Left colon (tissue), 2 donors: ENCODE data around the gene IFNGR1. TPM values are rescaled to one million over a fixed set of nuclear protein-coding genes. Genes with fewer than 3 reads are reported as not detected.

Experiments used
- ATAC-seq: fragments of 200-7000 bp; cut with Tn5 transposase; one replicate; pipeline ENCODE4 v1.9.1; 2020; ENCODE audit warnings: mild to moderate bottlenecking, moderate library complexity
- DNase-seq, 2 donors: peaks; one replicate each; pipeline ENCODE4 v3.0.0-alpha.2; 2020
- intact Hi-C, 2 donors: fragments of 100-400 bp; cut with DNase I in 1 of 2; cut with micrococcal nuclease in 1 of 2; formaldehyde crosslinking; loops; one replicate each; pipeline versions ENCODE4 v1.11.2 to v1.14.0; 2022; cut with DNase I, micrococcal nuclease
- total RNA-seq, 2 donors: library from RNA; stranded (reverse); fragmentation: NEBNext Ultra II Directional; extraction: Animal tissue kit (Norgen Biotek cat#: 25700); gene quantifications; one replicate each; pipeline ENCODE4 v1.2.1, GENCODE V29; 2021
- donor health status: DM: no; HTN: no; CAD: no.
- donor health status: DM: yes; HTN: yes; CAD: no.

The IFNGR1 gene
- total RNA-seq, 2 donors from 2014 or later = 77.2 to 106 TPM

DNA sequence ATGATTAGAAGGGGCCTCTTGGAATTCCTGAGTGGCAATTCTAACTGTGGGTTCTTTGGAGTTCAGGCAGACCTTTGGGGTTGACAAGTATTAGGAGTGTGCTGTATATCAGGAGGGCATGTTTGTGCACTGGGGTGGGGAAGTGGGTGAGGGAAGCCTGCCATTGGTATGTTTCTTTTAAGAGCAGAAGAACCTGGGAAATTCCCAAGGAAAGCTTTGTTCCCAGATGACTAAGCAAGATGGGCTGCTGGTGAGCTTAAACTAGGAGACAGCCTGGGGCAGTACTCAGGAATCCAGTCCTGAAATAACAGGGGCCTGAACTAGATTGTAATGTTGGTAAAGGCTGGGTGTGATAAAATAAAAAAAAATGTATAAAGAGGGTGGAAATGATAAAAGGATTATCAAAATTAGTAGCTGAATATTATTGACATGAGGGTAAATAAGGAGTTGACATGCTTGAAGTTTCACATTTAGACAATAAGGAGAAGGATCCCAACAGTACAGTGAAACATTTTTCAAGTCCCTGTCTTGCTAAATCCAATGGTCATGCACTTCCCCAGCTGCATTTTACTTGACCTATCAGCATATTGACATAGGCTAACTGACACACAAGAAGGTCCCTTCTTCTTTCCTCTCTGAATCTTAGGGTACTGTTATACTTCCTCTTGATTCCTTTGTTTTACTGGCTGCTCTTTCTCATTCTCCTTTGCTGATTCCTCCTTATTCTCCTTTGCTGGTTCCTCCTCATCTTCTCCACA, 18.4 kb upstream of the IFNGR1 start:
- intact Hi-C loops = no loop called here
- DNase-seq (no peak), ATAC-seq (no peak)

GRCh38 chr6:137236581-137237355, 17.6 kb upstream of the IFNGR1 start:
- intact Hi-C loops = no loop called here
- ATAC-seq (no peak), DNase-seq (no peak)

- no peak for ATAC-seq
- intact Hi-C loops = no loop called here
- DNase-seq = no peak
These were observed 16.5 kb upstream of the IFNGR1 start for GRCh38 chr6:137235686-137236085.

DNA sequence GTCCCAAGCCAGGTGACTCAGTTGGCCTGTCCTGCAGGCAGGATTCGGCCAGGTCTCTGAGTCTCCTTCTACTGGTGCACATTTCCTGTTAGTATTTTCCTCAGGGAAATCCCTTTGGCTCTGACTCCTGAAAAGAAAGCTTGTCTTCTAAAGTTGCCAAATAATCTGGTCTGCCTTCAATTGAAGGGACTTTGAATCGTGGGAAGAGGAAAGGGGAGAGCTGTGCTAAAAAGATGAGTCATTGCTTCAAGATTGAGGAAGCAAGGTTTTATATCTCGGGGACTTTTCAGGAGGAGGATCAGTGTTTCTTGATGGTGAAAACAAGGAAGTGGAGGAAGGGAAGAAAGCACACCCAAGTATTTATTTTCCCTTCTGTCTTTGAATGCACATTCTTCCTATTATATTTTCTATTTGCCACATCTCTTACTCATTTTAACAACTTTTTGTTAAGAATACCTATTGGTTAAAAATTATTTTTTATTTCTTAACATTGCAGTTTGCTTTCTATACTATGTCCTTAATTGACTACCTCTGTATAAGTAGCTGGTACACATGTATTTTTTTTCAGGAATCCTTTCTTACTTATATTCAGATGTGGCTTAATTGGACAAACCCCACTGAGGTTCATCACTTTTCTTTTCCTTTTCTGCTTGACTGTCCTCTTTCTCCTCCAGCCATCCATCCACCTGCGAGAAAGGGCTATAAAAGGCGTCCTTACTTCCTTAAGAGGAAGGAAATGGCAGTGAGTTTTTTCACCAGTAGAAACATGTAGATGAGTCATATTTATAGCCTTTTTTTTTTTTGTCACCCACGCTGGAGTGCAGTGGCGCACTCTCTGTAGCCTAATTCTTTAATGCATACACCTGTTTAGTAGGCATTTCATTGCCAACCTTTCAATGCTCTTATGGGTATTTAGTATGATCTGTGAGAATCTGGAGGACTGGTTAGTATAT, 15.0 kb upstream of the IFNGR1 start:
- DNase-seq = peak in 1 of 2 donors; percentile 55
- ATAC-seq = peak; percentile 90
- intact Hi-C loops = no loop called here

DNA sequence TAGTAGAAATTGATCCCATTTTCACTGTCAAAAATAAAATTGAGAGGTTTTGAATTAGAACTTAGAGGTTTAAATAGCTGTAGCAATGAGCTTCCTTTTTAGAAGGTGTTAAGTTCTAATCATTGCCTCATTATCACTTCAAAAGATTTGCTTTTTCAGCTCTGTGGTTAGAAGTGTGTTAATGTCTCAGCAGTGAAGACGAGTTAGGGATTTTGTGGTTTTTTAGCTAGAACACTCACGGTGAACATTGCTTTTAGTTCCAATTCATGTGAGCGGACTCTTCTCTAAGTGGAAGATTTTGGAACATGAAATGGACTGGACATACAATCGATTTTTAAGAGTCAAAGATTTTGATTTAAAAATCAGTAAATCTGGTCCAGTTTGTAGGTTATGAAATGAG, 12.7 kb upstream of the IFNGR1 start:
- ATAC-seq = no peak
- DNase-seq = no peak
- intact Hi-C loops = no loop called here

DNA sequence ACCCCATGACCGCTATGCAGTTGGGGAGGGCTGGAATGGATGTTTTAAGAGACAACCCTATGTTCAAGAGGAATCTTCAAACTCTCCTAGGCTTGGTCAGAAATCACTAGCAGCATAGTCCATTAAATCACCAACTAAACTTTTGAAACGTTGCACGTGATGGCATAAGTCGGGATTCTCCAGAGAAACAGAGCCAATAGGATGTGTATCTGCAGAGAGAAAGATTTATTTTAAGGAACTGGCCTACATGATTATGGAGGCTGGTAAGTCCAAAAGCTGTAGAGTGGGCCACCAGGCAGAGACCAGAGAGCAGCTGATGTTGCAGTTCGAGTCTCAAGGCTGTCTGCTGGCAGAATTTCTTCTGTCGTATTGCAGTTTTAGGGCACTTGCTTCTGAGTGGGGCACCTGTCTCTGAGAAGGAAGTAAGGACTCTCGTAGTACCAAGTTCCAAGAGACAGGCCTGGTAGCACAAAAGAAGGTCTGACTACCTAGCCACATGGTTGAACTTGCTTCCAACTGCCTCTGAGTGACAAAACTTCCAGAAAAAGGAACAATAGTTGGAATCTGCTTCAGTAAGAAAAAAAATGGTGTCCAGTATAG, 11.9 kb upstream of the IFNGR1 start:
- DNase-seq (no peak), ATAC-seq (no peak)
- intact Hi-C loops = no loop called here

DNA sequence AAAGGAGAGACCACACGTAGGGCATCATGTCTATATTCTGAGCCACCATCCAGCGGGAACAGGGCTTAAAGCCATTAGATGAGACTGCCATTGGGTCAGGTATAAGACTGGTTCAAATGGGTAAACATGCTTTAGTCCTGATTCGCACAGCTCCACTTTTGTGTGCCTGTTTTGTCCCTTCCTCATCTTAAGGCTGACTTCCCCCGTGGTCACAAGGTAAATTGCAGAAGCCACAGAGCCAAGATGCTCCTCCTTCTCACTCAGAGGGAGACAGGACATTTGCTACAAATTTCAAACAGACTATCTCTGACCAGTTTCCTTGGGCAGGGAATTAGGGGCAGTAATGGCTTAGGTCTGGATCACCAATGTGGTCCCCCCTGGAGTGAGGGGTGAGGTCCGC, 11.4 kb upstream of the IFNGR1 start:
- intact Hi-C loops = no loop called here
- DNase-seq = no peak
- no peak for ATAC-seq

DNA sequence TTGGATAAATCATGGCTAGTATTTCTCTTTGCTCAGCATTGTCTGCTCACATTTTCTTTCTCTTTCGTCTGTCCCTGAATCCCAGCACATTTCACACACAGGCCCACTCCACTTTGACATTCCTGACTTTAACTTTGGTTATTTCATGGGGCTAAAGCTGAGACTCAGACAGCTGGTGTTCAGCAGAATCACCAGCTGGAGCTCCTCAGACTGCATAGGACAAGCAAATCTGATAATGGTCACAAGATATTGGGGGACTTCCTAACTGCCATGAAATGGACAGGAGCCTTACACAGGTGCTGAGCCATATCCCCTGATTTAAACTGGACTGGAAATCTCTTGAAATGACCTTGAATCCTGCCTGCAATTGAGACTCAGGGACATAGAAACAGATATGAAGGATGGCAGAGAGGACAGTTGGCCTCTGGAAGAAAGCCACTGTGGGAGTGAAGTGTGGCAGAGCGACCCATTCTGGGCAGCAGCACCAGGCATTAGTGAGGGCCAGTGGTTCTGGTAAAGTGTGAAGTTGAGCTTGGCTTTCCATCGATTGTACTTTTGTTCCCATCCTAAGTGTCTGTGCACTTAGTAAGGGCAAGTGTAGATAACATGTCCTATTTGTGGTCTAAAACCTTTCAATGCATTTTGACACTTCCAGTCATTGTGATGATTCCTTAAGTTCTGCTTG, 10.0 kb upstream of the IFNGR1 start:
- intact Hi-C loops = no loop called here
- DNase-seq (no peak), ATAC-seq (no peak)

GRCh38 chr6:137227871-137228302, 8.7 kb upstream of the IFNGR1 start:
- intact Hi-C loops = no loop called here
- DNase-seq = no peak
- ATAC-seq = no peak

DNA sequence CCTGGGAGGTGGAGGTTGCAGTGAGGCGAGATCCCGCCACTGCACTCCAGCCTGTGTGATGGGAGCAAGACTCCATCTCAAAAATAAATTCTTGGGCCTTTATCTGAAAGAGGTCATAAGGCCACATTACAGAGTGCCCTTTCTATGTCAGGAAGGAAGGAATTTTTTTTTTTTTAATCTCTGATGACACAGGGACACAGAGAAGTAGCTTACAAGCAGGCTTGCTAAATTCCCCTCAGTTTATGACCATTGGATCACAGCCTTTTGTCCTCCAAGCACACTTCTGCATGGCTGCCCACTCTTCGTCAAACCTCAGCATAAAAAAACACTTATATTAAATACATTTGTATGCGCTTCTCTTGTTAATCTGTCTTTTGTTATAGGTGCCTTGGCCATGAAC, 7.5 kb upstream of the IFNGR1 start:
- intact Hi-C loops = no loop called here
- ATAC-seq (no peak), DNase-seq (no peak)

GRCh38 chr6:137224799-137225198, 5.6 kb upstream of the IFNGR1 start:
- intact Hi-C loops = no loop called here
- no peak for ATAC-seq
- no peak for DNase-seq

DNA sequence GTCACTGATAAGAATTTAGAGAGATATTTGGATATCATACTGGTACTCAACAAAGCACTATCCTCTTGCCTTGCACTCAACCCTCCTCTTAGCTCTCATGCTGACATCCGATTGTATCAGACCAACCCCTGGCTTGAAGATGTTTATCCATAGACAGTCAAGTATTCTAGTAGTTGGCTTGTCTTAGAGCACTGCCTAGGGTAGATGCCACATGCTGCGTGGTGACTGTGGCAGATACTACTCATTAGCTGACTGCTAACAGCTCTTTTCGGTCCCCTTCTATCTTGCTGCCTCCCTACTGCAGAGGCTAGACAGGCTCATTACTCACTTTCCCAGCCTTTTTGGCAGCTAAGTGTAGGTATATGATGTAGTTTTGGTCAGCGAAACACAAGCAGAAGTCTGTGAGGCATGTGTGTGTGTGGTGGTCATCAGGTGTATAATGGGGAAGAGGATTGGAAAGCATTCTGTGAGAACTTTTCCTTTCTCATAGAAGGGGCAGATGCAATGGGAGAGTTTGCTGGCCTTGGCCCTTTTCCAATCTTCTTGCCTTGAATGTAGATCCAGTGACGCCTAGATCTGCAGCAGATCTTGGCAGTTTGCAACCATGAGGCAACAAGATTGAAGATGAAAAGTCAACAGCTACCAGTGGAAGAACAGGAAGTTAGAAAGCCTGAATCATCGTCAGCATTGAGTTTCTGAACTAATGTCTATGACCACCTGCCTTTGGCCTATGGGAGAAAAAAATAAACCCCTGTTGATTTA, 4.4 kb upstream of the IFNGR1 start:
- ATAC-seq (no peak), DNase-seq (peak in 1 of 2 donors; percentile 43)
- intact Hi-C loops = no loop called here

DNA sequence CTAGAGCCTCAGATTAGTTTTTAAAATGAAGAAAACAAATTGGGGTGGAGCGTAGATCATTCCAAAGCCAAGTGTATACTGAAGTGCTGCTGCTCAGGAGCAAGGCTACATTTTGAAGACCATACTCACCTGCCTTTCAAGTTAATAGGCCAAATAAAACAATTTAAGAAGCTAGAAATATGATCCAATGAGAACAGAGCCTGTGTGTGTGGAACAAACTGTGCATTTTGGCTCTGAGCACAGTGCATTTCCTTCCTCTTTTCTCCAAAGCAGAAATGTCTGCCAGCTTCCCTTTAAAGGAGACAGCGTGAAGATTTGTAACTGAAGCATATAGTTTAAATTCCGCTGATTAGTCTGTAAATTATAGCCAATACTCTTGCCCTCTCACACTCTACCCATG, 3.2 kb upstream of the IFNGR1 start:
- ATAC-seq = no peak
- no peak for DNase-seq
- intact Hi-C loops = no loop called here

DNA sequence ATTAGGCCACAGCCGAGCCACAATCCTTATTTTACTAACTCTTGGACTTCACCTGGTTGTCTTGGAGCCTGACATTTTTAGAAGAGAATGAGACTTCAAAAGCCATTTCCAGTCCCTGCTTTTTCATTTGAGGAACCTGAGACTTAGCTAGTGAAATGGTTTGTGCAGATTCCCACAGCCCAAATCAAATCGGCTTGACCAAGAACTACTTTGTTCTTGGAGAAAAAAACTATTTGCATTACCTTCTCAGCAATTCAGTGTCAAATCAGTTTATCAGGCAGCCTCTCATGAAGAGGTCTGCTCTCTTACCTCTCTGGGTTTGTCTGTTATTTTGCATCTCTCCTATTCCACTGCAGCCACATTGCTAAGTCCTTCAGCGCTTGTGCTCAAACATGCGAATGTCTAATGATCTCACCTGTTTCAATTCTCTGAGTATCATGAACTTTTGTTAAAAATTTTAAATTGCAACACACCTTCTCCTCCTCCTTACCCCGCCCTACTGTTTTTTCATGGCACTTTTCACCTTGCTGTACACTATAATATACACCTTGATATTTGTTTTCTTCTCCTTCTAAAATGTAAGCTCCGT, 573 bp upstream of the IFNGR1 start:
- intact Hi-C loops = no loop called here
- DNase-seq (no peak), ATAC-seq (no peak)

DNA sequence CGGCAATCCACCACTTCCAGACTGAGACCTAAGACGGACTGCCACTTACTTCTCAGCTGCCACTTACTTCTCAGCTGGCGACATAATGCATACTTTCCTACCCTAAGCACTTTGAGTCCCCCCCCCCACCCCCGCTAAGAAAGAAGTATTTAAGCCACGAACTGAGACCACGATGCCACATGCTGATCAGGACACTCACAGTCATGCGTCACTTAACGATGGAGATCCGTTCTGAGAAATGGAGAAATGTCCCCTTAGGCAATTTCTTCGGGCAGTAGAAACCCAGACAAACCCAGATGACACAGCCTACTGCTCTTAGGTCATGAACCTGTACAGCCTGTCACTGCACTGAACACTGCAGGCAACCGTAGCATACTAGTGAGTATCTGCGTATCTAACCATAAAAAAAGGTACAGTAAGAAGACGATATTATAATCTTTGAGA, 690 bp downstream of the IFNGR1 start:
- ATAC-seq = peak; percentile 61
- intact Hi-C loops = no loop called here

GRCh38 chr6:137217801-137218472, 1.2 kb downstream of the IFNGR1 start:
- ATAC-seq (peak; percentile 63), DNase-seq (peak; percentile 47 to 66)
- intact Hi-C loops = no loop called here

More for the DNA sequence above, 690 bp downstream of the IFNGR1 start:
- DNase-seq = peak; percentile 35 to 68
